ENCODE data around the gene TMEM178B.

- no peak for TF ChIP-seq POLR2A (IDR thresholded peaks at IDR 0.05; ENCODE audit: low read length)
- TF ChIP-seq GATA1 (IDR thresholded peaks at IDR 0.05; ENCODE audit: low read depth, low read length), result no peak
Measured at GRCh38 chr7:141417506-141417905, 343.6 kb downstream of the TMEM178B start.
